Jurkat, Clone E6-1 (cell line): ENCODE measurements around the gene TMEM141.
A peak's percentile ranks its signal among the peaks of the same experiment; 100 is the strongest.
"Not testable (repeated sequence)": the region's sequence is repeated elsewhere in the genome, so short reads cannot be mapped to it uniquely, and the experiment has no call there.

ENCODE experiments used
- DNase-seq: peaks from one replicate; pipeline ENCODE4 v3.0.0-alpha.2; 2011; ENCODE audit warnings: low read depth, low spot score
- H3K4me3 ChIP-seq: 2 replicates; pipeline ENCODE4 v1.5.1; 2011; ENCODE audit warnings: mild to moderate bottlenecking, low read length, control low read depth, moderate library complexity

Gene TMEM141

GRCh38 chr9:136789523-136789937, 1.6 kb upstream of the TMEM141 start:
- no peak overlapping the region for H3K4me3 ChIP-seq
- no peak for DNase-seq

- DNase-seq: no peak
- H3K4me3 ChIP-seq: peak overlapping the region; percentile 86
Observed at GRCh38 chr9:136791516-136792276, 552 bp downstream of the TMEM141 start.

GRCh38 chr9:136792321-136793085, 1.4 kb downstream of the TMEM141 start:
- DNase-seq: no peak
- H3K4me3 ChIP-seq: peak overlapping the region; percentile 86

GRCh38 chr9:136793086-136793946, 2.2 kb downstream of the TMEM141 start:
- DNase-seq: no peak

GRCh38 chr9:136794281-136794999, 3.3 kb downstream of the TMEM141 start:
- no peak overlapping the region for H3K4me3 ChIP-seq
- DNase-seq: no peak

More at GRCh38 chr9:136793086-136793946, 2.2 kb downstream of the TMEM141 start:
- H3K4me3 ChIP-seq: no peak overlapping the region

- H3K4me3 ChIP-seq: no peak overlapping the region
- DNase-seq: no peak
Observed at GRCh38 chr9:136795000-136795348, 3.8 kb downstream of the TMEM141 start.

GRCh38 chr9:136796238-136796774, 5.2 kb downstream of the TMEM141 start, which contains the start of gene CCDC183:
CCDC183 (plus strand) TSS chr9:136796338; CDS start chr9:136796398, 60 bp downstream.
- no peak within 1 kb of the TSS for H3K4me3 ChIP-seq

GRCh38 chr9:136796775-136797347, 5.7 kb downstream of the TMEM141 start:
- not testable (repeated sequence) for H3K4me3 ChIP-seq, DNase-seq

More at GRCh38 chr9:136796238-136796774, 5.2 kb downstream of the TMEM141 start, which contains the start of gene CCDC183:
- no peak for DNase-seq

- DNase-seq: no peak
- no peak overlapping the region for H3K4me3 ChIP-seq
Observed at GRCh38 chr9:136798708-136799078, 7.5 kb downstream of the TMEM141 start.

GRCh38 chr9:136799079-136799853, 8.1 kb downstream of the TMEM141 start:
- peak overlapping the region; percentile 40 for H3K4me3 ChIP-seq

GRCh38 chr9:136799854-136800657, 8.9 kb downstream of the TMEM141 start:
- peak; percentile 77 for DNase-seq
- peak overlapping the region; percentile 46 for H3K4me3 ChIP-seq

More at GRCh38 chr9:136799079-136799853, 8.1 kb downstream of the TMEM141 start:
- no peak for DNase-seq

- no peak overlapping the region for H3K4me3 ChIP-seq
Observed at GRCh38 chr9:136802321-136802720, 11.2 kb downstream of the TMEM141 start.

GRCh38 chr9:136803009-136803550, 11.9 kb downstream of the TMEM141 start:
- H3K4me3 ChIP-seq, DNase-seq: not testable (repeated sequence)

More at GRCh38 chr9:136802321-136802720, 11.2 kb downstream of the TMEM141 start:
- DNase-seq: no peak

GRCh38 chr9:136803551-136804508, 12.7 kb downstream of the TMEM141 start:
- no peak for DNase-seq
- H3K4me3 ChIP-seq: no peak overlapping the region

- H3K4me3 ChIP-seq: no peak overlapping the region
- no peak for DNase-seq
Observed at GRCh38 chr9:136804509-136805206, 13.5 kb downstream of the TMEM141 start.
